Amygdala (tissue), 56 donors: ENCODE measurements around the gene KLHDC9.
"Not testable (repeated sequence)": the region's sequence is repeated elsewhere in the genome, so short reads cannot be mapped to it uniquely, and the experiment has no call there.

ENCODE experiments used
- DNase-seq, 56 donors: peaks; one replicate each; lab custom pipeline; 2025; lab: John Stamatoyannopoulos, UW

KLHDC9 gene

GRCh38 chr1:161098210-161099068, at the start of gene KLHDC9:
TSS of gene KLHDC9 (plus strand) at chr1:161098361. CDS start at chr1:161098536, 175 bp downstream.
- peak in 53 of 56 donors; percentile 16 to 85 (median 67) for DNase-seq

DNA sequence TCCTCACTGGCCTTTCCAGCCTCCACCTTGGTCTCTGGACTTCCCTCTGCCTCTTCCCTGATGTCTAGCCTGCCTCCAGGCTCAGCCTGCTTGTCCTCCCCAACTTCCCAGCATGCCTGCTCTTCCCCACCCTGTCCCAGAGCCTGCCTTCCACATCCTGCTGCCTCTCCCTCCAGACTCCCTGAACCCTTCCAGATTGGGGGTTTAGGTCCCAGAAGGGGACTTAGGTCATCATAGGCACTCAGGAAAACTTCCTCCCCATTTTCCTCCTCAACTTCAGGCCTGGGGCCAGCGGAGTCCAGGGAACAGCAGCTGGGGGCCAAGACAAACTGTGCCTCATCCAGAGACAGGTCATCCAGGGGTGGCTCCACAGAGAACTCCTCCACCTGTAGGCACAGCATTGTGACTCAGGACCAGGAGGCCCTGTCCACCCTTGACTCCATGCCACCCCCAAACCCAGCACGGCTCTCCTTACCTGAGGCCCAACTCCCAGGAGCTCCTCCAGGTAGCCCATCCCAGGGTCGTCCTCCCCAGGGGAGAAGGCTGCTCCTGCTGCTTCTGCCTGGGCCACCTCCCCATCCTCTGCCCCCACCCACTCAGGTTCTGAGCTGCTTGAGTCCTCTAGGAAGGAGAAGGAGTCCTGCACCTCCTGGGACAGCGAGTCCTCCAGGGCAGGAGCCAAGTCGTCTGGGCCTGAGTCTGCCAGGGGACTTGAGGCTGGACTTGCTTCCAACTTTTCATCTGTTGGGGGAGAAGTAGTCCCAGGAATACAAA, 49.0 kb upstream of the KLHDC9 start:
- no peak for DNase-seq

DNA sequence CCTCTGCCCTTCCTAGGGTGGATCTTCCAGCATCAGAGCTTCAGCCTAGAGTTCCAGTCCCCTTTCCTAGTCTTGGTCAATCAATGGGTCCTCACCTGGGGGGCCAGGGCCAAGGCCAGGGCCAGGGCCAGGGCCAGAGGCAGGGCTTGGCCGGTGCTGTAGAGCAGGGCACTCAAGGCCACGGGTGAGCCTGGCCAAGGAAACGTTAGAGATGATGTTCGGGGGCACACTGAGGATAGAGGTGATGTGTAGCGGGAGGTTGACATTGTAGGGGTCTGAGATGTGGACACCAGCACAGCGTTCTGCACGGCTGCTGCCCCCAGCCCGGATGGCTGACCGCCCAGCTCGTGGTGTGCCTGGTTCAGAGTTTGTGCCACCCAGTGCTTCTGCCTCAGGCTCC, 46.9 kb upstream of the KLHDC9 start:
- no peak for DNase-seq

- no peak for DNase-seq
Measured at GRCh38 chr1:161052899-161053298, 45.3 kb upstream of the KLHDC9 start.

GRCh38 chr1:161054232-161054631, 43.9 kb upstream of the KLHDC9 start:
- DNase-seq: no peak

DNA sequence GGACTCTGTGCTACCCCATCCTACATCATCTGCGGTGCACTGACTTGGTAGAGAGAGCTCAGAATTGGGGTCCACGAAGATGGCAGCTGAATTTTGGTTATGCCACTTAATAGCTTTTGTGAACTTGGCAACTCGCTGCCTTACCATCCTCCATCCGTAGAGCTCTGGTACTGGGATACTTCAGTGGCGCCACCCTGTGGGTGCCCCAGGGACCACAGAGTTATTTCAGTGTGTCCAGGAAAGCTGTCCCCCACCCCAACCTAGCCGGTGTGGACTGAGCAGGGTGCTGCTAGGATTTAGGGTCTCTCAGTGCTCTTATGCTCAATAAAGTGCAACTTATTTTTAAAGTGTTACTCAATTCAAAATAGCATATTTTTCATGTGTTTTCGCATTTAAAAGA, 43.4 kb upstream of the KLHDC9 start:
- DNase-seq: no peak

DNA sequence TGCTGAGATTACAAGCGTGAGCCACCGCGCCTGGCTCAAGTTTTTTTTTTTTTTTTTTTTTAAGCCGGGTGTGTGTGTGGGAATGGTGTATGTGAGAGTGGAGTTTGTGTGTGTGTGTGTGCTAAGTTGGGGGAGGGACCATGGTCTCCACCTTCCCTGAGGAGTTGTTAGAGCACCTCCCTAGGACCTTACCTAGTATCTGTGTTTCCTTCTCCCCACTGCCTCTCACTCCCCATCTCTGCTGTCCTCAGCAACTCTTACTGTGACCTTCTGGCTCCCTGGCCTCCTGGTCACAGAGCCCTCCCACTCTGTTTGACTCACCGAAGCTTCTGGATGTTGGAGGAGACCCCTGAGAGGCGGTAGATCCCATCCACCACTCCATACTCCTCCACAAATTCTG, 38.9 kb upstream of the KLHDC9 start:
- DNase-seq: no peak

DNA sequence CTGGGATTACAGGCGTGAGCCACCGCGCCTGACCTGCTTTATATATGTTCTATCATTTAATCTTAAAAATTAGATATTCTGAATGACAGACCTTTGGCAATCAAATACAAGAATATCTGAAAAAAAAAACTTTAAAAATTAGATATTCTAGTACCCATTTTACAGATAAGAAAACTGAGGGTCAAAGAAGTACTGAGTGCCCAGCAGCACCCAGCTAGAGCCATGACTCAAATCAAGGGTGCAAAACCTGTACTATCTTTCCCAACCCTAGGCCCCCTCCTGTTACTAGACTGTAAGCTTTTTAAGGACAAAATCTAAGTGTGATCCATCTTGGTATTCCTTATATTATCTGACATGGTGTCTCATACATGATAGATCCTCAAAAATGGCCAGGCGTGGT, 36.7 kb upstream of the KLHDC9 start:
- no peak for DNase-seq

DNA sequence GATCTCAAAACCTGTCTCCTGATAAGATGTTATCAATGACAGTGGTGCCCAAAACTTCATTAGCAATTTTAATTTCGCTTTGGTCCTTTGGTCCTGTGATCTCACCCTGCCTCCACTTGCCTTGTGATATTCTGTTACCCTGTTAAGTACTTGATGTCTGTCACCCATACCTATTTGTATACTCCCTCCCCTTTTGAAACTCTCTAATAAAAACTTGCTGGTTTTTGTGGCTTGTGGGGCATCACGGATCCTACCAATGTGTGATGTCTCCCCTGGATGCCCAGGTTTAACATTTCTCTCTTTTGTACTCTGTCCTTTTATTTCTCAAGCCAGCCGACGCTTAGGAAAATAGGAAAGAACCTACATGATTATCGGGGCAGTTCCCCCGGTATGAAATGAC, 34.2 kb upstream of the KLHDC9 start:
- not testable (repeated sequence) for DNase-seq

DNA sequence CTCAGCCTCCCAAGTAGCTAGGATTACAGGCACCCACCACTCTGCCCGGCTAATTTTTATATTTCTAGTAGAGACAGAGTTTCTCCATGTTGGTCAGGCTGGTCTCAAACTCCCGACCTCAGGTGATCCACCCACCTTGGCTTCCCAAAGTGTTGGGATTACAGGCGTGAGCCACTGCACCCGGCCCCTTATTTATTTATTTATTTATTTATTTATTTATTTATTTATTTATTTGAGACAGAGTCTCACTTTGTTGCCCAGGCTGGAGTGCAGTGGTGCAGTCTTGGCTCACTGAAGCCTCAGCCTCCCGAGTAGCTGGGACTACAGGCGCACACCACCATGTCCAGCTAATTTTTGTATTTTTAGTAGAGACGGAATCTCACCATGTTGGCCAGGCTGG, 32.5 kb upstream of the KLHDC9 start:
- DNase-seq: not testable (repeated sequence)

DNA sequence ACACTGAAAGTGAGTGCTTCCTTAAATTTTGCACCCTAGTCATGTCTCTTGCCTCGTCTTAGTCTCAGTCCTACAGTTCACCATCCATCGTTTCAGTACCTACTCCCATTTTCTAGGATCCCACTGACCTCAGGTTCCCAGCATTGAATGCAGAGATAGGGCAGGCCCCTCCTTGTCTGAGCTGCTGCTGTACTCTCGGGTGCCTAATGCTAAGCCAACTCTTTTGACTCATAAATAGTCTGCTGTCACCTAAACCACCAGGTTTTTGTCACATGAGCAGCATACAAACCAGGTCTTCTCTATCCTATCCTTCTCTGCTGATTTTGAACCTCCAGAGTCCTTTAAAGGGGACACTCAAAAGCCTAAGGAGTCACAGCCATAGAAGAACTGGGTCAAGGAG, 31.5 kb upstream of the KLHDC9 start:
- no peak for DNase-seq

DNA sequence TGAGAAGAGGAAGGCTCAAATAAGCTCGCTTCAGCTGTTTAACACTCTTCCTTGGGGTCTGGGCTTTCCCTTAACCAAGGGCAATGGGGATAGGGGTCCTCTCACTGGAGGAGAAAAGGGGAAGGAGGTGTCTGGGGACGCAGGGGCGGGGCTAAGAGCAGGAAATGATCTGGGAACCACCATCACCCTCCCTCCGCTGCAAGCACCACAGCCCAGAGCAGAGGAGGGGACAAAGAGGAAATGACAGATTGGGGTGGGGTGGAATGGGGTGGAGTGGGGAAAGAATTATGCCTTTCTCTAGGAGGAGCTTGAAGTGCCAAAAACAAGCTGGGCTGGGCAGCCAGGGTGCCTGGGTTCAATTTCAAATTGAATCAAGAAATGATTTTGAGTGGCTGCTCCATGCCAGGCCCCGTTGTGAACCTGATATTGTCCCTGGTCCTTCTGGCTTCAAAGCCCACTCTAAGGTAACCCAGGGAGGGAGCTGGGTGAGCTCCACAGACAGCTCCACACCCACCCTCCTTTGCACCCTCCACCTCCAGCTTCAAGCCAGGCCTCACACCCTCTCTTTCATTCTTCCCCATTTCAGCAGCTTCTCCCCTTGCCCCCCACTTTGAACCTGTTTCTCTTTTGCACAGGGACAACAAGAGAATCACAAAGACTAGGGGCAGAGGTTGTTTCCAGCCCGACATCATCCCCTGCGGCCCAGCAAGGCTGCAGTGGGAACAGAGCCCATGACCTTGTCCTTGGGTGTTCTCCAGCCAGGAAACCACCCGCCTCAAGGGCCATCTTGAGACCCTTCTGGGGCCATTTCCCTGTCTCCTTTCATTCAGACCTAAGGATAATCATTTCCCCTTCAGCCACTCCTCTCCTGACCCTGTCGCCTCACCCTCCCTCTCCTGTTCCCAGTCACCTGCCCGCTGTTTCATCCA, 29.6 kb upstream of the KLHDC9 start:
- peak in 26 of 56 donors; percentile 3 to 56 (median 20) for DNase-seq

DNA sequence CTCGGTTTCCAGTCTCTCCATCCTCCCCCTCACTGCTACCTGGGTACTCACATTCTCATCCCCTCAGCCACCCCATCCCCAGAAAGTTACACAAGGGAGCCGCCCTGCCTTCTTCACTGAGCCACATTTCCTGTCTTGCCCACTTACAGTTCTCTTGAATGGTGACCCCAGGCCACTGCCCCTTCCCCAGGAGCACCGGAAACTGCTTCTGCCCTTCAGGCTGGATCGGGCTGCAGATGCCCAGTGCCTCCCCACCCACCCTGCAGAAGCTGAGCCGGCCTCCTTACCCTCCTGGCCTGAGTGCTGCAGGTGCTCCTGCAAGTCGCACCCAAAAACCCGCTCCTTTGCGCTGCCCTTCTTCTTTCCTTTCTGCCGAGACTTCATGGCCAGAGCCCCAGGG, 28.9 kb upstream of the KLHDC9 start:
- no peak for DNase-seq

GRCh38 chr1:161069731-161070270, 28.4 kb upstream of the KLHDC9 start, which contains the start of gene ARHGAP30:
TSS of gene ARHGAP30 (minus strand) at chr1:161069891. CDS start at chr1:161069624, 267 bp downstream.
- peak in 36 of 56 donors; percentile 2 to 54 (median 24) for DNase-seq

DNA sequence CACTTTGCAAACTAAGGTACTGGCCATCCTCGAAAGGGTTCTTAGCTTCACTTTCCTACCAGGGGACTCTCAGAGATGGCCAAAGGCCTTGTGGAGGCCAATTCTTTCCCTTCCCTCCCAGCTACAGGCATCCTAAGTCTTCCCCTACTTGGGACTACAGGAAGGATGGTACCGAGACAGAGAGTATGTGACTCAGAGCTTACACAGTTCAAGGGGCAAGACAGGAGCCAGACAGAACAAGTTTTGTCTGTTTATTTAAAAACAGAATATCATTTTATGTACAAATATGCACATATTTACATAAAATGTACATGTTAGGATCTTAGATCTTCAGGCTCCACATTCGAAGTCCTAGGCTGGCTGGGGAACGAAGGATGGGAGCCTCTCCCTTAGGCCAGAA, 27.4 kb upstream of the KLHDC9 start:
- no peak for DNase-seq

DNA sequence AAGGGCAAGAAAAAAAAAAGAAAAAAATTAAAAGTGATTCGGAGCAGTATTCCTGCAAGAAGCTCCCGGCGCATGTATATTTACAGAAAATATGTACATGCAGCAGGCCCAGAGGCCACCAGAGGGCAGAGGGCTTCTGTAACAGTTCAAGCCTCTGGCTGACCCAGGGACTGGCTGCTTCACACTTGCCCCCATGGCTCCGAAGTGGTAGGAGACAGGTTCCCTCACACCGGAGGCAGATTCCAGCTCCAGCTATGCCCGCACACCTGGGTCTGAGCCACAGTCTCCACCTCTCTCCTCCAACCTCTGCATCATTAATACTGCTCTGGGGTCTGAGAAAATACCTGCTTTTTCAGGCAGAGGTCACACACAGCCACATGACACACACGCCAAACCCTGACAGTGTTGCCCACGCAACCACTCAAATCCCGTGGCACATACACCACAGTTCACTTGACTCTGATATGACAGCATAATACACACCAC, 26.2 kb upstream of the KLHDC9 start:
- DNase-seq: peak in 7 of 56 donors; percentile 4 to 37 (median 11)

DNA sequence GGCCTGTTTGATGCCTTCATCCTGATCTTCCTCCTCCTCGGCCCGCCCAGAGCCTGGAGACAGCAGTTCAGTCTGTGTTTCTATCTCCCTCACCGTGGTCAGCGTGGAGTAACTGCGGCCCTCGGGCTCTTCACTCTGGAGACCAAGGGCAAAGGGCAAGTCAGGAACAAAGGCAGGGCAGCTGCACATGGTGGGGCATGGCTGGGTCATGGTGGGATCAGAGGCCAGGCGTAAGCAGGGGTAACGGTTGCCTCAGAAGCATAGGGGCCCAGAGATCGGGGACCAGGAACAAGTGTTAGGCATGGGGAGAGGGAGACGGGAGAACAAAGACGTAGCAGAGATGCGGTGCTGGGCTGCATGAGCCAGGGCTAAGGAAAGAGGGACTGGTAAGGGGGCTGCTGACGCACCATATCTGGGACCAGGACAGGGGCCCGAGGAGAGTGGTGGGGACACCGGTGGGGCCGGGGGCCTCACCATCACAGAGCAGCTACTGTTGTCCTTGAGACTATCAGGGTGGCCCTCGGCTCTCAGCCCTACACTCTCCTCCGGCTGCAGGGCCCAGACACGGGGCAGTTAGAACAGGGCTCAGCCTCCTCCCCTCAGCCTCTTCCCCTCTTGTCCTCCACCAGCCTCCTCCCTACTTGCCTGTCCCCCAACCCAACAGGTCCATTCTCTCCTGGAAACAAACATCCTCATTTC, 25.3 kb upstream of the KLHDC9 start:
- no peak for DNase-seq

GRCh38 chr1:161073474-161074121, 24.6 kb upstream of the KLHDC9 start:
- DNase-seq: no peak
